Peyer's patch (tissue), 4 donors: ENCODE results near the gene ACO2.

Experiments
- POLR2A ChIP-seq, 2 donors: fragments of 450-650 bp; IDR thresholded peaks; one replicate each; pipeline ENCODE4 v1.5.1; 2017; ENCODE audit warnings: antibody characterized with exemption in 2 of 2, mild to moderate bottlenecking in 2 of 2, moderate library complexity in 2 of 2
- TF ChIP-seq, protein P1 (sequence below), 6 experiments: fragments of 450-650 bp in 4 of 6; fragments of 200-600 bp in 2 of 6; sonication (generic) in 1 of 6; IDR thresholded peaks; one replicate each; pipeline ENCODE4 v1.5.1; 2017 to 2019; ENCODE audit warnings: antibody characterized with exemption in 6 of 6, mild to moderate bottlenecking in 3 of 6, moderate library complexity in 1 of 6

DNA sequence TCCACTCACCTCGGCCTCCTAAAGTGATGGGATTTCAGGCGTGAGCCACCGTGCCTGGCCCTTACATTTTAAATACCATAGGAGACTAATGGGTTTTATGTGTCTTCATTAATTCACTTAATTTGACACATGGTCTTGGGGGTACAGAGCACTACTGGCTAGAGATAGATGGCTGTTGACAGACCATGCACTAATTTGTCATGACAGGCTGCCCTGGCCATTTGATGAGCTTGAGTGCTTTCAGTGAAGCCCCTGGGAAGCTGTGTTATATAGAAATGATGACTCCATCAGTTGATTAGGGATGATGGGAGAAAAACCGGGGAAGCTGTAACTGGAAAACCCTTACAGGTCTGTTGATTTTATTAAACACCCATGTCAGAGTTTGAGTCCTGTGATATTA, 7.0 kb upstream of the ACO2 start:
- TF ChIP-seq POLR2A (IDR thresholded peaks at IDR 0.05): no peak
- TF ChIP-seq, protein P1, sequence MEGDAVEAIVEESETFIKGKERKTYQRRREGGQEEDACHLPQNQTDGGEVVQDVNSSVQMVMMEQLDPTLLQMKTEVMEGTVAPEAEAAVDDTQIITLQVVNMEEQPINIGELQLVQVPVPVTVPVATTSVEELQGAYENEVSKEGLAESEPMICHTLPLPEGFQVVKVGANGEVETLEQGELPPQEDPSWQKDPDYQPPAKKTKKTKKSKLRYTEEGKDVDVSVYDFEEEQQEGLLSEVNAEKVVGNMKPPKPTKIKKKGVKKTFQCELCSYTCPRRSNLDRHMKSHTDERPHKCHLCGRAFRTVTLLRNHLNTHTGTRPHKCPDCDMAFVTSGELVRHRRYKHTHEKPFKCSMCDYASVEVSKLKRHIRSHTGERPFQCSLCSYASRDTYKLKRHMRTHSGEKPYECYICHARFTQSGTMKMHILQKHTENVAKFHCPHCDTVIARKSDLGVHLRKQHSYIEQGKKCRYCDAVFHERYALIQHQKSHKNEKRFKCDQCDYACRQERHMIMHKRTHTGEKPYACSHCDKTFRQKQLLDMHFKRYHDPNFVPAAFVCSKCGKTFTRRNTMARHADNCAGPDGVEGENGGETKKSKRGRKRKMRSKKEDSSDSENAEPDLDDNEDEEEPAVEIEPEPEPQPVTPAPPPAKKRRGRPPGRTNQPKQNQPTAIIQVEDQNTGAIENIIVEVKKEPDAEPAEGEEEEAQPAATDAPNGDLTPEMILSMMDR (IDR thresholded peaks at IDR 0.05): no peak
